ENCODE results near the gene MACROD2.

Gene MACROD2

GRCh38 chr20:15756754-15757115 is 1761.4 kb downstream of the MACROD2 start:
- TF ChIP-seq REST (IDR thresholded peaks at IDR 0.05; ENCODE audit: insufficient read depth in 1 of 2, low read depth in 2 of 2, low read length in 2 of 2) (no peak), SIN3A (IDR thresholded peaks at IDR 0.05; ENCODE audit: borderline replicate concordance, insufficient read depth, low read length) (no peak), POLR2AphosphoS5 (IDR thresholded peaks at IDR 0.05; ENCODE audit: low read depth, low read length) (no peak), TAF1 (IDR thresholded peaks at IDR 0.05; ENCODE audit: borderline replicate concordance, insufficient read depth, low read length) (no peak), FOXP2 (optimal IDR thresholded peaks at IDR 0.05; ENCODE audit: borderline replicate concordance, extremely low read depth, extremely low read length, insufficient read depth) (no peak)

- TF ChIP-seq SIN3A (IDR thresholded peaks at IDR 0.05; ENCODE audit: borderline replicate concordance, insufficient read depth, low read length) (no peak), REST (IDR thresholded peaks at IDR 0.05; ENCODE audit: insufficient read depth in 1 of 2, low read depth in 2 of 2, low read length in 2 of 2) (no peak), FOXP2 (optimal IDR thresholded peaks at IDR 0.05; ENCODE audit: borderline replicate concordance, extremely low read depth, extremely low read length, insufficient read depth) (no peak), TAF1 (IDR thresholded peaks at IDR 0.05; ENCODE audit: borderline replicate concordance, insufficient read depth, low read length) (no peak), POLR2AphosphoS5 (IDR thresholded peaks at IDR 0.05; ENCODE audit: low read depth, low read length) (no peak)
These were observed 1764.3 kb downstream of the MACROD2 start for GRCh38 chr20:15759594-15759993.

GRCh38 chr20:15760001-15760621 is 1764.8 kb downstream of the MACROD2 start:
- TF ChIP-seq POLR2AphosphoS5 (IDR thresholded peaks at IDR 0.05; ENCODE audit: low read depth, low read length): no peak
- no peak for TF ChIP-seq SIN3A (IDR thresholded peaks at IDR 0.05; ENCODE audit: borderline replicate concordance, insufficient read depth, low read length)
- TF ChIP-seq FOXP2 (optimal IDR thresholded peaks at IDR 0.05; ENCODE audit: borderline replicate concordance, extremely low read depth, extremely low read length, insufficient read depth): no peak
- TF ChIP-seq REST (IDR thresholded peaks at IDR 0.05; ENCODE audit: insufficient read depth in 1 of 2, low read depth in 2 of 2, low read length in 2 of 2): no peak
- TF ChIP-seq TAF1 (IDR thresholded peaks at IDR 0.05; ENCODE audit: borderline replicate concordance, insufficient read depth, low read length): no peak

GRCh38 chr20:15763366-15763765 is 1768.0 kb downstream of the MACROD2 start:
- TF ChIP-seq TAF1 (IDR thresholded peaks at IDR 0.05; ENCODE audit: borderline replicate concordance, insufficient read depth, low read length): no peak

GRCh38 chr20:15767586-15767985 is 1772.3 kb downstream of the MACROD2 start:
- TF ChIP-seq POLR2AphosphoS5 (IDR thresholded peaks at IDR 0.05; ENCODE audit: low read depth, low read length): no peak
- TF ChIP-seq TAF1 (IDR thresholded peaks at IDR 0.05; ENCODE audit: borderline replicate concordance, insufficient read depth, low read length): no peak
- TF ChIP-seq SIN3A (IDR thresholded peaks at IDR 0.05; ENCODE audit: borderline replicate concordance, insufficient read depth, low read length): no peak
- no peak for TF ChIP-seq FOXP2 (optimal IDR thresholded peaks at IDR 0.05; ENCODE audit: borderline replicate concordance, extremely low read depth, extremely low read length, insufficient read depth)
- TF ChIP-seq REST (IDR thresholded peaks at IDR 0.05; ENCODE audit: insufficient read depth in 1 of 2, low read depth in 2 of 2, low read length in 2 of 2): no peak
